HG02884 (cell line): ENCODE results near the gene MAP9.
"Not testable (repeated sequence)": the region's sequence is repeated elsewhere in the genome, so short reads cannot be mapped to it uniquely, and the experiment has no call there.

Source experiments
- ATAC-seq: cut with Tn5 transposase; IDR thresholded peaks from one replicate; pipeline ENCODE4 v1.9.1; 2021; ENCODE audit warnings: mild to moderate bottlenecking, moderate library complexity; ENCODE audit not compliant: unreplicated experiment

The MAP9 gene

GRCh38 chr4:155353923-155354540, 22.7 kb downstream of the MAP9 start:
- peak; percentile 98 for ATAC-seq

- ATAC-seq: no peak
Measured at GRCh38 chr4:155342142-155342541, 34.6 kb downstream of the MAP9 start.

- ATAC-seq: no peak
Measured at GRCh38 chr4:155339999-155340398, 36.8 kb downstream of the MAP9 start.

GRCh38 chr4:155339588-155339987, 37.2 kb downstream of the MAP9 start:
- no peak for ATAC-seq

GRCh38 chr4:155338196-155338595, 38.6 kb downstream of the MAP9 start:
- no peak for ATAC-seq

GRCh38 chr4:155336242-155336641, 40.5 kb downstream of the MAP9 start:
- ATAC-seq: no peak

- ATAC-seq: no peak
Measured at GRCh38 chr4:155331478-155331877, 45.3 kb downstream of the MAP9 start.

- ATAC-seq: no peak
Measured at GRCh38 chr4:155322782-155323181, 54.0 kb downstream of the MAP9 start.

GRCh38 chr4:155321006-155321405, 55.8 kb downstream of the MAP9 start:
- no peak for ATAC-seq

GRCh38 chr4:155319516-155319915, 57.2 kb downstream of the MAP9 start:
- ATAC-seq: no peak

- ATAC-seq: not testable (repeated sequence)
Measured at GRCh38 chr4:155312027-155312426, 64.7 kb downstream of the MAP9 start.

GRCh38 chr4:155307731-155308277, 69.0 kb downstream of the MAP9 start:
- no peak for ATAC-seq

- ATAC-seq: no peak
Measured at GRCh38 chr4:155305619-155306018, 71.1 kb downstream of the MAP9 start.

- no peak for ATAC-seq
Measured at GRCh38 chr4:155304375-155304774, 72.4 kb downstream of the MAP9 start.

GRCh38 chr4:155299103-155299502, 77.7 kb downstream of the MAP9 start:
- no peak for ATAC-seq
